HepG2 (cell line): ENCODE measurements around the gene SYNPO. TPM values are rescaled to one million over a fixed set of nuclear protein-coding genes. Genes with fewer than 3 reads are reported as not detected.

Experiments used
- ATAC-seq: fragments of 200-7000 bp; cut with Tn5 transposase; 3 replicates; pipeline ENCODE4 v1.9.1; 2020; ENCODE audit warnings: mild to moderate bottlenecking, moderate library complexity
- BruUV-seq: library from RNA; stranded (reverse); fragments of 400-500 nt; replicated peaks from 2 replicates; lab custom pipeline; 2021; lab: Mats Ljungman, UMichigan
- CTCF ChIA-PET: fragments of 300-600 bp; formaldehyde crosslinking; extraction: SDS; loops from one replicate; lab custom pipeline; 2021; ENCODE audit warnings: low total read pairs, inconsistent platforms, low intra/inter-chr PET ratio; lab: Yijun Ruan, JAX
- POLR2A ChIA-PET: fragments of 350-600 bp; sonication (Branson Sonifier 250); formaldehyde crosslinking; loops from one replicate; lab custom pipeline; 2020; ENCODE audit warnings: antibody characterized with exemption, inconsistent platforms; lab: Yijun Ruan, JAX
- DNase-seq: peaks from one replicate; pipeline ENCODE4 v3.0.0-alpha.2; 2015; ENCODE audit warnings: low spot score
- FAIRE-seq: peaks from 3 replicates; lab custom pipeline; 2011; peaks lifted over from hg19 to GRCh38; lab: Jason Lieb, UNC
- H2AFZ ChIP-seq: one replicate; pipeline ENCODE4 v1.6.1; 2011; ENCODE audit warnings: low read length, inconsistent platforms
- H3K27ac ChIP-seq: fragments of 300-600 bp; 3 replicates; pipeline ENCODE4 v1.8.0; 2011; ENCODE audit warnings: mixed run types, mild to moderate bottlenecking, mixed read lengths, low read length, inconsistent platforms; ENCODE audit not compliant: insufficient read depth; ENCODE audit errors: extremely low read length
- H3K27me3 ChIP-seq, 2 experiments: fragments of 200-600 bp in 1 of 2; 2 replicates in 1 of 2; 3 replicates in 1 of 2; pipeline versions ENCODE4 v1.6.0 to v1.8.0; 2011; ENCODE audit warnings: low read length in 2 of 2, mild to moderate bottlenecking in 2 of 2, moderate library complexity in 2 of 2, inconsistent platforms in 1 of 2; ENCODE audit not compliant: insufficient read depth in 2 of 2, control insufficient read depth in 1 of 2
- H3K36me3 ChIP-seq, 2 experiments: fragments of 200-600 bp in 1 of 2; replicated peaks in 1 of 2; 2 replicates in 1 of 2; 3 replicates in 1 of 2; pipeline versions ENCODE4 v1.5.1 to v1.8.0; 2011; ENCODE audit warnings: low read length in 2 of 2, inconsistent platforms in 1 of 2; ENCODE audit not compliant: insufficient read depth in 2 of 2, control insufficient read depth in 1 of 2
- H3K4me1 ChIP-seq: 2 replicates; pipeline ENCODE4 v1.5.1; 2012; ENCODE audit warnings: low read length, inconsistent platforms; ENCODE audit not compliant: insufficient read depth
- H3K4me2 ChIP-seq: 2 replicates; pipeline ENCODE4 v1.6.0; 2011; ENCODE audit warnings: low read depth, low read length, inconsistent platforms
- H3K4me3 ChIP-seq, 3 experiments: fragments of 200-600 bp in 1 of 3; sonication (generic), shearing (Covaris generic) in 1 of 3; replicated peaks in 1 of 3; 2 replicates each; pipeline ENCODE4 v1.5.1; 2011 to 2016; ENCODE audit warnings: low read length in 3 of 3, inconsistent platforms in 2 of 3, low read depth in 2 of 3, mild to moderate bottlenecking in 2 of 3, control low read depth in 1 of 3, mixed read lengths in 1 of 3; ENCODE audit not compliant: insufficient read depth in 1 of 3
- H3K79me2 ChIP-seq: one replicate; pipeline ENCODE4 v1.6.1; 2011; ENCODE audit warnings: low read length, inconsistent platforms; ENCODE audit not compliant: insufficient read depth
- H3K9ac ChIP-seq: 2 replicates; pipeline ENCODE4 v1.6.0; 2011; ENCODE audit warnings: mild to moderate bottlenecking, low read depth, low read length, inconsistent platforms; ENCODE audit not compliant: insufficient read depth
- H3K9me3 ChIP-seq: 2 replicates; pipeline ENCODE4 v1.5.1; 2012; ENCODE audit warnings: mild to moderate bottlenecking, low read length
- H4K20me1 ChIP-seq: 2 replicates; pipeline ENCODE4 v1.6.0; 2011; ENCODE audit warnings: inconsistent platforms, mild to moderate bottlenecking, low read length, moderate library complexity; ENCODE audit not compliant: insufficient read depth
- DR1 ChIP-seq: sonication (generic); formaldehyde crosslinking; IDR thresholded peaks from 2 replicates; pipeline ENCODE4 v1.8.0; 2021; ENCODE audit warnings: mild to moderate bottlenecking, missing genetic modification reagents, inconsistent platforms
- FOXA1 ChIP-seq, 2 experiments: fragments of 450-650 bp in 1 of 2; sonication (generic) in 1 of 2; formaldehyde crosslinking in 1 of 2; IDR thresholded peaks; 2 replicates each; pipeline versions ENCODE4 v1.4.0 to v1.6.1; 2016 to 2020; ENCODE audit warnings: missing genetic modification reagents in 1 of 2
- HOXA3 ChIP-seq: sonication (generic); formaldehyde crosslinking; IDR thresholded peaks from 2 replicates; pipeline ENCODE4 v1.5.0; 2020; ENCODE audit warnings: missing genetic modification reagents
- NFE2L2 ChIP-seq: fragments of 150-350 bp; IDR thresholded peaks from 2 replicates; pipeline ENCODE4 v1.6.1; 2014; ENCODE audit warnings: low read length
- NKX3-1 ChIP-seq: sonication (generic); formaldehyde crosslinking; IDR thresholded peaks from 2 replicates; pipeline ENCODE4 v1.5.0; 2020; ENCODE audit warnings: missing genetic modification reagents
- ZNF207 ChIP-seq: fragments of 450-650 bp; IDR thresholded peaks from 2 replicates; pipeline ENCODE4 v1.6.1; 2016; ENCODE audit warnings: antibody characterized with exemption, borderline replicate concordance
- ZNF496 ChIP-seq: sonication (generic); formaldehyde crosslinking; IDR thresholded peaks from 2 replicates; pipeline ENCODE4 v1.8.1; 2023; ENCODE audit warnings: mild to moderate bottlenecking, moderate library complexity, missing genetic modification reagents; ENCODE audit not compliant: insufficient replicate concordance
- WGBS: methylation state at CpG from one replicate; pipeline ENCODE4 v1.1.6; 2017; ENCODE audit warnings: low lambda C conversion rate; 5-methylcytosine and 5-hydroxymethylcytosine counted together
- in situ Hi-C: cut with HindIII; loops from 2 replicates; pipeline ENCODE4 v1.10.0; 2017; ENCODE audit warnings: low pct_unique_long_range_greater_than_20kb; ENCODE audit not compliant: extremely low pct_ligation_motif_present
- intact Hi-C: fragments of 100-400 bp; cut with micrococcal nuclease; formaldehyde crosslinking; loops from one replicate; pipeline ENCODE4 v1.10.0; 2022; ENCODE audit not compliant: unreplicated experiment
- polyA plus RNA-seq, 8 experiments: library from polyadenylated mRNA; depleted of rRNA in 3 of 8; stranded (reverse) in 7 of 8; unstranded in 1 of 8; fragments of >200 nt; fragmentation: Illumina TruSeq in 4 of 8; extraction: Trizol in 4 of 8; gene quantifications; 2 replicates each; pipeline versions ENCODE4 v1.2.1 to v1.2.3, GENCODE V29; 2011 to 2016; ENCODE audit warnings: low read depth in 4 of 8, missing spikeins in 1 of 8, mixed read lengths in 1 of 8; ENCODE audit not compliant: insufficient read depth in 1 of 8
- total RNA-seq, 5 experiments: library from RNA; depleted of rRNA; stranded (reverse); fragments of >200 nt; fragmentation: Illumina TruSeq; extraction: Trizol; gene quantifications; 2 replicates each; pipeline ENCODE4 v1.2.3, GENCODE V29; 2016; ENCODE audit warnings: low read depth in 1 of 5

SYNPO gene
- total and polyA plus RNA-seq, 2 of the 13 experiments (the other 11 are each of a cell fraction or from before 2014, with no cell fraction given), result 0.09 to 0.30 TPM

- FAIRE-seq (no peak), DNase-seq (no peak), ATAC-seq (no peak)
- CTCF ChIA-PET, result no interaction called here
- POLR2A ChIA-PET, result no interaction called here
- Histone ChIP-seq H3K27ac (no peak overlapping the region), H2AFZ (no peak overlapping the region), H3K27me3 (no peaks in the 10 kb centered on the region), H3K4me3 (no peak overlapping the region), H3K9me3 (no peaks in the 10 kb centered on the region), H3K4me1 (peaks cover 21% of the 10 kb centered on the region), H3K4me2 (no peak overlapping the region), H3K36me3 (no peaks in the 10 kb centered on the region), H3K79me2 (no peaks in the 10 kb centered on the region), H3K9ac (no peak overlapping the region), H4K20me1 (no peaks in the 10 kb centered on the region)
- WGBS, result 91% methylated on average over 31 of the region's 46 CpGs
- no TSS peak for BruUV-seq
- in situ Hi-C loops (loop anchor here (25.0 kb wide), 1 partner anchor 187 kb away; no protein-coding TSS in a partner anchor), intact Hi-C loops (no loop called here)
- TF ChIP-seq HOXA3 (CRISPR knock-in tag) (no peak), NFE2L2 (no peak), NKX3-1 (CRISPR knock-in tag) (no peak), DR1 (CRISPR knock-in tag) (no peak), ZNF207 (no peak), FOXA1 (IDR thresholded peaks at IDR 0.05) (no peak), FOXA1 (CRISPR knock-in tag; IDR thresholded peaks at IDR 0.05) (no peak), ZNF496 (CRISPR knock-in tag) (no peak)
Observed at GRCh38 chr5:150649108-150650020, 8.9 kb downstream of the SYNPO start.
